HL-60 (cell line): ENCODE measurements around the gene KIAA1217.

Experiments used
- DNase-seq, 2 experiments: peaks; one replicate each; pipeline ENCODE4 v3.0.0-alpha.2; 2010 to 2020; ENCODE audit warnings: low read depth in 1 of 2, low spot score in 1 of 2
- H3K27ac ChIP-seq: fragments of 250-450 bp; sonication (Bioruptor Pico); replicated peaks from 2 replicates; pipeline ENCODE4 v1.5.1; 2020; ENCODE audit warnings: mild to moderate bottlenecking, moderate library complexity
- H3K27me3 ChIP-seq: fragments of 250-450 bp; sonication (Bioruptor Pico); 2 replicates; pipeline ENCODE4 v1.5.1; 2021; ENCODE audit warnings: mild to moderate bottlenecking, moderate library complexity; ENCODE audit not compliant: insufficient read depth, poor library complexity, severe bottlenecking
- H3K4me3 ChIP-seq: replicated peaks from 2 replicates; pipeline ENCODE4 v1.5.1; 2011; ENCODE audit warnings: mild to moderate bottlenecking, control low read depth, low read length; ENCODE audit not compliant: insufficient read depth
- CTCF ChIP-seq: IDR thresholded peaks from one replicate; pipeline ENCODE4 v1.5.1; 2011; ENCODE audit warnings: low read length, control low read depth, inconsistent platforms; ENCODE audit not compliant: insufficient read depth
- GABPA ChIP-seq: IDR thresholded peaks from 2 replicates; pipeline ENCODE4 v1.6.1; 2012; ENCODE audit warnings: low read depth
- POLR2AphosphoS5 ChIP-seq: IDR thresholded peaks from 2 replicates; pipeline ENCODE4 v1.6.1; 2012; ENCODE audit warnings: low read depth
- REST ChIP-seq: IDR thresholded peaks from 2 replicates; pipeline ENCODE4 v1.6.1; 2012; ENCODE audit warnings: low read depth; ENCODE audit not compliant: insufficient replicate concordance
- SPI1 ChIP-seq: IDR thresholded peaks from 2 replicates; pipeline ENCODE4 v1.6.1; 2012; ENCODE audit warnings: low read depth, mild to moderate bottlenecking, borderline replicate concordance

Gene KIAA1217

GRCh38 chr10:24462291-24462813 lies 253.4 kb downstream of the KIAA1217 start:
- Histone ChIP-seq H3K4me3 (no peak overlapping the region), H3K27me3 (no peaks in the 10 kb centered on the region), H3K27ac (no peak overlapping the region)
- DNase-seq = no peak
- TF ChIP-seq REST = no peak
- no peak for TF ChIP-seq CTCF
- TF ChIP-seq POLR2AphosphoS5 = no peak
- TF ChIP-seq GABPA = no peak
- TF ChIP-seq SPI1 = no peak

GRCh38 chr10:24462889-24463552 lies 254.1 kb downstream of the KIAA1217 start:
- DNase-seq = no peak
- TF ChIP-seq POLR2AphosphoS5 (no peak), SPI1 (no peak), CTCF (no peak), REST (no peak), GABPA (no peak)
- no peaks in the 10 kb centered on the region for H3K27me3 ChIP-seq
- H3K4me3 ChIP-seq = no peak overlapping the region
- H3K27ac ChIP-seq = no peak overlapping the region

GRCh38 chr10:24463611-24464426 lies 254.9 kb downstream of the KIAA1217 start:
- Histone ChIP-seq H3K27ac (no peak overlapping the region), H3K4me3 (no peak overlapping the region), H3K27me3 (no peaks in the 10 kb centered on the region)
- no peak for DNase-seq
- TF ChIP-seq POLR2AphosphoS5 = no peak
- no peak for TF ChIP-seq CTCF
- no peak for TF ChIP-seq REST
- no peak for TF ChIP-seq GABPA
- TF ChIP-seq SPI1 = no peak
